ENCODE measurements around the gene IL19.
A peak's percentile ranks its signal among the peaks of the same experiment; 100 is the strongest.

The IL19 gene

DNA sequence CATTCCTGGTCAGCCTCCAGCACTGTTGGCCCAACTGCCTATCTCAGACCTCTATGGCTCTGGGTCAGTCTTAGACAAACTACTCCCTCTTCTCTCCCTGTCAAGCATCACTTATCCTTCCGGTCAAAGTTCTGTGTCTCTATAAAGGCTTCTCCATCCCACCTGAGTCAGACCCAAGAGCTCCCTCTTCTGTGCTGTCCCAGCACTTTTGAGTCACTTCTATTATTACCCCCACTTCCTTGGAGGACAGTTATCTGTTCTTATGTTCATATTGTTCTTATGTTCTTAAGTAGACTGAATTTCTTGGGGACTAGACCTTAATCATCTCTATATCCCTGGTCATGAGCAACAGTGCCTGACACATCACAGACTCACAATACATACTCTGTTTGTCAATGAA, 30.9 kb downstream of the IL19 start:
- H3K9me2 ChIP-seq (replicated peaks; ENCODE audit: low read depth, low read length): no peaks in the 10 kb centered on the region

DNA sequence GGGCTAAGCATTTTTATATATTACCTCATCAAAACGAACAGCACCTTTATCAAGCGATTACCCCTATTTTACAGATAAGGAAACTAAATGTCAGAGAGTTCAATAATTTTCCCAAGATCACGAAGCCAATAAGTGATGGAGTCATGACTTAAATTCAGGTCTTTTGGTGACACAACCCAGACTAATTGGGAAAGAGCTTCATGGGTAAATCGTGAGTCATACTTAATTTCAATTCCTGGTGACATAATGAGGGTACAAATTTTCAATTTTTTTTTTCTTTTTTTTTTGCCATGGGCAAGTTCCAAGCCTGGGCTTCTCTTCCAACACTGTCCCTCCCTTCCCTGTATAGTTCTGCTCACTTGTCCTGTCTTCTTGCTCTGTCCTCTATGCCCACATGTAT, 31.8 kb downstream of the IL19 start:
- Histone ChIP-seq H3K36me3 (ENCODE audit: insufficient read depth, low read length) (no peaks in the 10 kb centered on the region), H3K9me2 (replicated peaks; ENCODE audit: low read depth, low read length) (no peaks in the 10 kb centered on the region), H3K4me1 (ENCODE audit: insufficient read depth, low read length, poor library complexity, severe bottlenecking) (peaks cover 68% of the 10 kb centered on the region), H3F3A (ENCODE audit: low read depth) (no peaks in the 10 kb centered on the region), H3K9ac (ENCODE audit: low read depth, low read length, poor library complexity, severe bottlenecking) (no peak overlapping the region), H4K20me1 (ENCODE audit: insufficient read depth, low read length, poor library complexity, severe bottlenecking) (no peaks in the 10 kb centered on the region), H2AFZ (ENCODE audit: low read length) (no peak overlapping the region), H3K4me2 (ENCODE audit: low read depth, low read length, poor library complexity, severe bottlenecking) (no peak overlapping the region), H3K4me3 (ENCODE audit: low read length, poor library complexity, severe bottlenecking) (no peak overlapping the region), H3K27me3 (ENCODE audit: insufficient read depth, low read length, poor library complexity, severe bottlenecking) (no peaks in the 10 kb centered on the region), H3K79me2 (ENCODE audit: insufficient read depth, low read length) (no peaks in the 10 kb centered on the region), H3K9me3 (ENCODE audit: insufficient read depth, low read depth, low read length) (no peaks in the 10 kb centered on the region)
- TF ChIP-seq CTCF (conservative IDR thresholded peaks at IDR 0.05; ENCODE audit: low read length) (no peak), EZH2phosphoT487 (IDR thresholded peaks at IDR 0.05; ENCODE audit: borderline replicate concordance) (no peak)

More for the DNA sequence above, 30.9 kb downstream of the IL19 start:
- Histone ChIP-seq H3K4me2 (ENCODE audit: low read depth, low read length, poor library complexity, severe bottlenecking) (no peak overlapping the region), H3K9ac (ENCODE audit: low read depth, low read length, poor library complexity, severe bottlenecking) (no peak overlapping the region), H3F3A (ENCODE audit: low read depth) (no peaks in the 10 kb centered on the region), H3K79me2 (ENCODE audit: insufficient read depth, low read length) (no peaks in the 10 kb centered on the region), H4K20me1 (ENCODE audit: insufficient read depth, low read length, poor library complexity, severe bottlenecking) (no peaks in the 10 kb centered on the region), H2AFZ (ENCODE audit: low read length) (no peak overlapping the region; the same call in 1 of the 2 replicates), H3K4me1 (ENCODE audit: insufficient read depth, low read length, poor library complexity, severe bottlenecking) (peaks cover 68% of the 10 kb centered on the region), H3K36me3 (ENCODE audit: insufficient read depth, low read length) (no peaks in the 10 kb centered on the region), H3K27me3 (ENCODE audit: insufficient read depth, low read length, poor library complexity, severe bottlenecking) (no peaks in the 10 kb centered on the region), H3K4me3 (ENCODE audit: low read length, poor library complexity, severe bottlenecking) (no peak overlapping the region), H3K9me3 (ENCODE audit: insufficient read depth, low read depth, low read length) (no peaks in the 10 kb centered on the region)
- TF ChIP-seq EZH2phosphoT487 (IDR thresholded peaks at IDR 0.05; ENCODE audit: borderline replicate concordance) (no peak), CTCF (conservative IDR thresholded peaks at IDR 0.05; ENCODE audit: low read length) (peak; percentile 85)

- Histone ChIP-seq H3K4me2 (ENCODE audit: low read depth, low read length, poor library complexity, severe bottlenecking) (peak overlapping the region; percentile 41), H2AFZ (ENCODE audit: low read length) (no peak overlapping the region), H3K9me2 (replicated peaks; ENCODE audit: low read depth, low read length) (no peaks in the 10 kb centered on the region), H3K27me3 (ENCODE audit: insufficient read depth, low read length, poor library complexity, severe bottlenecking) (no peaks in the 10 kb centered on the region), H3K4me3 (ENCODE audit: low read length, poor library complexity, severe bottlenecking) (no peak overlapping the region), H4K20me1 (ENCODE audit: insufficient read depth, low read length, poor library complexity, severe bottlenecking) (no peaks in the 10 kb centered on the region), H3F3A (ENCODE audit: low read depth) (no peaks in the 10 kb centered on the region), H3K4me1 (ENCODE audit: insufficient read depth, low read length, poor library complexity, severe bottlenecking) (peaks cover 61% of the 10 kb centered on the region), H3K79me2 (ENCODE audit: insufficient read depth, low read length) (no peaks in the 10 kb centered on the region), H3K9me3 (ENCODE audit: insufficient read depth, low read depth, low read length) (no peaks in the 10 kb centered on the region), H3K9ac (ENCODE audit: low read depth, low read length, poor library complexity, severe bottlenecking) (peak overlapping the region; percentile 50), H3K36me3 (ENCODE audit: insufficient read depth, low read length) (no peaks in the 10 kb centered on the region)
- TF ChIP-seq CTCF (conservative IDR thresholded peaks at IDR 0.05; ENCODE audit: low read length) (no peak), EZH2phosphoT487 (IDR thresholded peaks at IDR 0.05; ENCODE audit: borderline replicate concordance) (no peak)
Measured at GRCh38 chr1:206803221-206803730, 32.7 kb downstream of the IL19 start.

Measured in Loucy (cell line).